SK-N-MC (cell line): ENCODE measurements around the gene COL18A1.

ENCODE experiments used
- EZH2 ChIP-seq: fragments of 200-600 bp; sonication (generic); IDR thresholded peaks from one replicate; pipeline ENCODE4 v1.6.1; 2017; ENCODE audit warnings: antibody characterized with exemption
- POLR2AphosphoS5 ChIP-seq: IDR thresholded peaks from 2 replicates; pipeline ENCODE4 v1.6.1; 2012; ENCODE audit warnings: mild to moderate bottlenecking, low read depth, low read length, borderline replicate concordance

DNA sequence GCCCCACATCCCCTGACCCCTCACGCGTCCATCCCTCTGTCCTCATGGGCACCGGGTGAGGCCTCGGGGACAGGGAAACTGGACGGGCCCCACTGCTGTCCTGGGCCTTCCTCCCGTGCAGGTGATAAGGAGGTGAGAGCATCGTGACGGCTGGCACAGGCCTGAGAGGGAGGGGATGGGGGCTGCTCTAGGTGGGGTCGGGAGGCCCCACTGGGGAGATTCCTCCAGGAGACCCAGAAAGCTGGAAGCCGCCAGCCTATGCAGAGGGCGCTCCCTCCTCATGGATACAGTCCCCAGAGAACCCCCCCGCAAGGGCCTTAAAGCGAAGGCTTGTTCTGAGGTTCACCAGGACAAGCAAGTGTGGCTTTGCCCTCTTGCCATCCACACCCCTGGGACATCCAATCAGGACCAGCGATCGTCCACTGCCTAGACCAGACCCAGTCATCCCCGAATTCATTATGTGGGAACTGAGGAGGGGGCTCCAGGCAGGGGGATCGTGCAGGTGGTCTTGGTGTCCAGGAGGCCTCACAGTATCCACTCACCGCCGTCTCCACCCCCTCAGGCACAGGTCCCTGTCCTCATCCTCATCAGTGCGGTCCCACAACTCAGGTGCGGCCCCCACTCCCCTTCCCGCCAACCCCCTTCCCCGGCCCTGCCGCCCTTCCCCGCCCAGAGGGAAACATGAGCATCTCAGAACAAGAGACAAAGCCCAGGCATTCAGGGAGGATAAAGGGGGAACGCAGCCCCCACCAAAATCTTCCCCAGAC is 45.3 kb upstream of the COL18A1 start:
- no peak for TF ChIP-seq EZH2
- TF ChIP-seq POLR2AphosphoS5: no peak
